Bone marrow (tissue), 2 donors: Measurements from ENCODE around the gene POLD2.

Experiments
- DNase-seq, 2 donors: peaks; one replicate each; lab custom pipeline; 2025; lab: John Stamatoyannopoulos, UW

The POLD2 gene

GRCh38 chr7:44152971-44153947 is 29.9 kb upstream of the POLD2 start:
- DNase-seq, result no peak

GRCh38 chr7:44151956-44152355 is 28.6 kb upstream of the POLD2 start:
- DNase-seq, result no peak

GRCh38 chr7:44150966-44151941 is 27.9 kb upstream of the POLD2 start:
- DNase-seq, result no peak

- DNase-seq, result no peak
These were observed 27.1 kb upstream of the POLD2 start for GRCh38 chr7:44150466-44150832.

GRCh38 chr7:44149571-44150465 is 26.5 kb upstream of the POLD2 start:
- no peak for DNase-seq

GRCh38 chr7:44148961-44149536 is 25.7 kb upstream of the POLD2 start:
- no peak for DNase-seq

- DNase-seq, result no peak
These were observed 24.8 kb upstream of the POLD2 start for GRCh38 chr7:44148166-44148565.

- no peak for DNase-seq
These were observed 24.0 kb upstream of the POLD2 start for GRCh38 chr7:44147026-44147991.

- DNase-seq, result peak in 1 of 2 donors; percentile 17
These were observed 22.9 kb upstream of the POLD2 start for GRCh38 chr7:44145969-44146911.

- DNase-seq, result no peak
These were observed 22.2 kb upstream of the POLD2 start for GRCh38 chr7:44145479-44145968.

GRCh38 chr7:44144968-44145478 is 21.7 kb upstream of the POLD2 start:
- DNase-seq, result no peak

- DNase-seq, result no peak
These were observed 21.1 kb upstream of the POLD2 start for GRCh38 chr7:44144426-44144967.

GRCh38 chr7:44143646-44144250 is 20.4 kb upstream of the POLD2 start:
- DNase-seq, result no peak

GRCh38 chr7:44142028-44142427 is 18.7 kb upstream of the POLD2 start:
- no peak for DNase-seq

- DNase-seq, result no peak
These were observed 18.0 kb upstream of the POLD2 start, which contains the start of gene MYL7 for GRCh38 chr7:44141221-44141850. Gene MYL7, minus strand, starts transcription at chr7:44141332. Its CDS starts 27 bp downstream, at chr7:44141305.

GRCh38 chr7:44140341-44140740 is 17.0 kb upstream of the POLD2 start:
- DNase-seq, result no peak
